K562 (cell line): ENCODE results near the gene HDHD5. TPM values are rescaled to one million over a fixed set of nuclear protein-coding genes. Genes with fewer than 3 reads are reported as not detected.

ENCODE experiments used
- ATAC-seq: fragments of 200-7000 bp; cut with Tn5 transposase; 3 replicates; pipeline ENCODE4 v1.9.1; 2020; ENCODE audit warnings: moderate library complexity
- BruUV-seq: library from RNA; stranded (reverse); fragments of 400-500 nt; replicated peaks from 2 replicates; lab custom pipeline; 2021; lab: Mats Ljungman, UMichigan
- CTCF ChIA-PET: fragments of 300-600 bp; formaldehyde crosslinking; extraction: SDS; loops from one replicate; lab custom pipeline; 2021; ENCODE audit warnings: low intra/inter-chr PET ratio; lab: Yijun Ruan, JAX
- POLR2A ChIA-PET: fragments of 300-600, 350-650 bp; sonication (Branson Sonifier 250); formaldehyde crosslinking; extraction: SDS; loops from one replicate; lab custom pipeline; 2021; ENCODE audit warnings: antibody characterized with exemption, inconsistent platforms; lab: Yijun Ruan, JAX
- DNase-seq, 4 experiments: peaks; one replicate each; pipeline versions ENCODE4 v3.0.0 to v3.0.0-alpha.2; 2011 to 2018; ENCODE audit warnings: low spot score in 3 of 4, mixed read lengths in 3 of 4; ENCODE audit errors: extremely low read depth in 1 of 4
- FAIRE-seq: peaks from 2 replicates; lab custom pipeline; 2011; peaks lifted over from hg19 to GRCh38; lab: Jason Lieb, UNC
- H2AFZ ChIP-seq: 2 replicates; pipeline ENCODE4 v1.6.0; 2011; ENCODE audit warnings: low read depth, low read length, control low read depth, inconsistent platforms
- H3K27ac ChIP-seq: fragments of 200-600 bp; 3 replicates; pipeline ENCODE4 v1.8.0; 2011; ENCODE audit warnings: low read depth, mild to moderate bottlenecking, control low read depth, inconsistent platforms, low read length, moderate library complexity, mixed read lengths; ENCODE audit errors: extremely low read depth
- H3K27me3 ChIP-seq, 2 experiments: fragments of 300-600 bp in 1 of 2; 2 replicates in 1 of 2; 3 replicates in 1 of 2; pipeline versions ENCODE4 v1.6.0 to v1.8.0; 2011; ENCODE audit warnings: inconsistent platforms in 2 of 2, low read length in 2 of 2, mild to moderate bottlenecking in 1 of 2, mixed read lengths in 1 of 2, moderate library complexity in 1 of 2; ENCODE audit not compliant: control insufficient read depth in 2 of 2, insufficient read depth in 2 of 2
- H3K36me3 ChIP-seq: fragments of 300-600 bp; 3 replicates; pipeline ENCODE4 v1.8.0; 2011; ENCODE audit warnings: mild to moderate bottlenecking, low read length, inconsistent platforms; ENCODE audit not compliant: control insufficient read depth, insufficient read depth
- H3K4me1 ChIP-seq, 2 experiments: fragments of 200-600 bp in 1 of 2; replicated peaks in 1 of 2; 2 replicates in 1 of 2; 3 replicates in 1 of 2; pipeline versions ENCODE4 v1.5.1 to v1.8.0; 2011; ENCODE audit warnings: inconsistent platforms in 2 of 2, low read length in 2 of 2, mild to moderate bottlenecking in 1 of 2, mixed read lengths in 1 of 2, moderate library complexity in 1 of 2; ENCODE audit not compliant: control insufficient read depth in 2 of 2, insufficient read depth in 2 of 2
- H3K4me2 ChIP-seq: 2 replicates; pipeline ENCODE4 v1.6.1; 2011; ENCODE audit warnings: low read length, control low read depth, inconsistent platforms, mixed read lengths; ENCODE audit not compliant: insufficient read depth
- H3K4me3 ChIP-seq: fragments of 200-600 bp; sonication (generic), shearing (Covaris generic); 2 replicates; pipeline ENCODE4 v1.5.1; 2016; ENCODE audit warnings: control low read depth, inconsistent platforms
- H3K79me2 ChIP-seq: fragments of 200-600 bp; 3 replicates; pipeline ENCODE4 v1.8.0; 2011; ENCODE audit warnings: low read length, inconsistent platforms; ENCODE audit not compliant: control insufficient read depth, insufficient read depth
- H3K9ac ChIP-seq, 2 experiments: 2 replicates each; pipeline versions ENCODE4 v1.6.0 to v1.6.1; 2011; ENCODE audit warnings: low read depth in 2 of 2, low read length in 2 of 2, control low read depth in 1 of 2, inconsistent platforms in 1 of 2, mild to moderate bottlenecking in 1 of 2, mixed read lengths in 1 of 2; ENCODE audit not compliant: insufficient read depth in 1 of 2
- H3K9me1 ChIP-seq: one replicate; pipeline ENCODE4 v1.6.0; 2011; ENCODE audit warnings: inconsistent platforms, mild to moderate bottlenecking, low read length, moderate library complexity; ENCODE audit not compliant: control insufficient read depth, insufficient read depth
- H3K9me3 ChIP-seq: replicated peaks from 2 replicates; pipeline ENCODE4 v1.5.1; 2011; ENCODE audit warnings: low read depth, low read length, inconsistent platforms; ENCODE audit not compliant: control insufficient read depth, insufficient read depth
- H4K20me1 ChIP-seq: replicated peaks from 2 replicates; pipeline ENCODE4 v1.6.1; 2011; ENCODE audit warnings: low read length, inconsistent platforms, mixed read lengths; ENCODE audit not compliant: control insufficient read depth, insufficient read depth
- BRD9 ChIP-seq: fragments of 450-650 bp; IDR thresholded peaks from 2 replicates; pipeline ENCODE4 v1.6.1; 2018; ENCODE audit warnings: low read depth; ENCODE audit not compliant: partially characterized antibody
- CSDE1 ChIP-seq, 2 experiments: fragments of 450-650 bp; IDR thresholded peaks; 2 replicates each; pipeline ENCODE4 v1.6.1; 2016; ENCODE audit warnings: mild to moderate bottlenecking in 1 of 2
- KDM4B ChIP-seq, 2 experiments: fragments of 450-650 bp in 1 of 2; sonication (generic) in 1 of 2; IDR thresholded peaks; 2 replicates each; pipeline ENCODE4 v1.6.1; 2016 to 2017; ENCODE audit warnings: borderline replicate concordance in 2 of 2, antibody characterized with exemption in 1 of 2, low read depth in 1 of 2, mild to moderate bottlenecking in 1 of 2
- MECOM ChIP-seq: fragments of 250-450 bp; sonication (Bioruptor Pico); IDR thresholded peaks from 2 replicates; pipeline ENCODE4 v1.8.0; 2022; ENCODE audit warnings: inconsistent platforms
- NCOA6 ChIP-seq: fragments of 450-650 bp; IDR thresholded peaks from 2 replicates; pipeline ENCODE4 v1.6.1; 2017; ENCODE audit warnings: mild to moderate bottlenecking
- PHF8 ChIP-seq: fragments of 200-600 bp; sonication (generic); IDR thresholded peaks from 2 replicates; pipeline ENCODE4 v1.6.1; 2012; ENCODE audit warnings: mixed run types, mild to moderate bottlenecking, inconsistent platforms, low read length, moderate library complexity, borderline replicate concordance
- PPARD ChIP-seq: fragments of 250-450 bp; sonication (Bioruptor Pico); IDR thresholded peaks from 2 replicates; pipeline ENCODE4 v1.8.0; 2022; ENCODE audit warnings: inconsistent platforms, mild to moderate bottlenecking, moderate library complexity
- RCOR1 ChIP-seq, 2 experiments: IDR thresholded peaks; 2 replicates each; pipeline ENCODE4 v1.6.1; 2012; ENCODE audit warnings: low read depth in 2 of 2, low read length in 2 of 2, borderline replicate concordance in 1 of 2, improper control_type of control experiment in 1 of 2
- U2AF1 ChIP-seq: fragments of 200-400 bp; formaldehyde crosslinking; optimal IDR thresholded peaks from 2 replicates; pipeline ENCODE3; 2017; ENCODE audit warnings: mild to moderate bottlenecking, low read depth, low read length, moderate library complexity
- ZNF23 ChIP-seq: fragments of 250-450 bp; sonication (Bioruptor Pico); IDR thresholded peaks from 2 replicates; pipeline ENCODE4 v1.4.0; 2020; ENCODE audit warnings: mild to moderate bottlenecking
- ZNF384 ChIP-seq: IDR thresholded peaks from 2 replicates; pipeline ENCODE4 v1.6.1; 2012; ENCODE audit warnings: low read depth, low read length, improper control_type of control experiment
- ZNF75A ChIP-seq: fragments of 450-650 bp; formaldehyde crosslinking; IDR thresholded peaks from 2 replicates; pipeline ENCODE4 v1.4.0; 2020; ENCODE audit warnings: mild to moderate bottlenecking
- WGBS: fragments of 100-300 bp; shearing (Covaris generic); methylation state at CpG from one replicate; pipeline ENCODE4 v1.1.6; 2016; ENCODE audit warnings: low coverage, mixed read lengths; ENCODE audit not compliant: insufficient coverage; ENCODE audit errors: missing lambda C conversion rate; 5-methylcytosine and 5-hydroxymethylcytosine counted together
- in situ Hi-C: fragments of 300-500 bp; cut with MboI; formaldehyde crosslinking; loops from 4 replicates; pipeline ENCODE4 v1.15.0; 2018; ENCODE audit warnings: inconsistent platforms, mixed read lengths
- intact Hi-C: fragments of 100-400 bp; cut with micrococcal nuclease; formaldehyde crosslinking; loops from 2 replicates; pipeline ENCODE4 v1.14.2; 2022
- polyA plus RNA-seq, 8 experiments: library from polyadenylated mRNA; depleted of rRNA in 4 of 8; stranded (reverse) in 5 of 8; unstranded in 3 of 8; fragments of >200 nt; fragmentation: Nextera tagmentation in 2 of 8; fragmentation: Illumina TruSeq in 1 of 8; extraction: Ambion mirVana in 2 of 8; extraction: Trizol in 1 of 8; gene quantifications; 2 replicates each; pipeline versions ENCODE4 v1.2.1 to v1.2.3, GENCODE V29; 2011 to 2014; ENCODE audit warnings: inconsistent platforms in 1 of 8, missing spikeins in 1 of 8
- total RNA-seq, 7 experiments: library from RNA; depleted of rRNA in 6 of 7; stranded (reverse); fragments of >200 nt in 6 of 7; fragmentation: Illumina TruSeq in 2 of 7; extraction: Trizol in 2 of 7; gene quantifications; 2 replicates each; pipeline versions ENCODE4 v1.2.1 to v1.2.3, GENCODE V29; 2011 to 2021; ENCODE audit warnings: low replicate concordance in 1 of 7

The HDHD5 gene
- total and polyA plus RNA-seq, 9 of the 15 experiments (the other 6 are each of a cell fraction or from before 2014, with no cell fraction given) = 1.6 to 36.6 (median 24.2) TPM

DNA sequence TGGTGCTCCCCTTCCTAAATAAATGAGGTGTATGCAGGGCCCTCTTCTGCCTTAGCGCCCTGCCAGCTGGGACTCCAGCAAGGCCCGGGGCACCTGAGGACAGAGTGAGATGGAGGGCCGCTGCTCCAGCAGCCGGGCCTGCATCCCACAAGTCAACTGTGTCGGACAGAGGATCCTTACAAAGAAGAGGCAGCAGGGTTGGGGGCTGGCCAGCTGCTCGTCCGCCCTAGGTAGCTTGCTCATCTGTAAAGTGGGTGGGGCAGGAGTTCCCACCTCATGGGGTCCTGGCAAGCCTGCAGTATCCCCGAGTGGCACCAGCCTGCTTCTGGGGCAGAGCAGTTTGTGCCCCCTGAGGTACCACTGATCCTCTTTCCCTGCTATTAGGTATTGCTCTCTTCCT, 45.5 kb downstream of the HDHD5 start:
- in situ Hi-C loops = no loop called here
- H3K9me3 ChIP-seq = no peaks in the 10 kb centered on the region
- FAIRE-seq (no peak), ATAC-seq (no peak), DNase-seq (no peak)
- H4K20me1 ChIP-seq = peaks cover 14% of the 10 kb centered on the region
- no peaks in the 10 kb centered on the region for H3K79me2 ChIP-seq
- TF ChIP-seq ZNF75A (CRISPR knock-in tag) = no peak
- TF ChIP-seq BRD9 = no peak
- TF ChIP-seq KDM4B (IDR thresholded peaks at IDR 0.05; ENCODE audit: borderline replicate concordance in 2 of 2, low read depth in 1 of 2) = no peak
- H3K4me1 ChIP-seq = peaks cover 0 to 4% of the 10 kb centered on the region in 2 experiments; a peak in 1 of 5 replicates
- H3K27ac ChIP-seq = no peak overlapping the region
- H3K36me3 ChIP-seq = peaks cover 4% of the 10 kb centered on the region; the same call in 1 of the 3 replicates
- H2AFZ ChIP-seq = no peak overlapping the region
- 3% methylated on average over 8 of the region's 8 CpGs for WGBS
- POLR2A ChIA-PET = no interaction called here
- CTCF ChIA-PET = no interaction called here
- H3K9ac ChIP-seq = peak overlapping the region in 1 of 2 experiments; percentile 40; a peak in 1 of 4 replicates
- H3K4me2 ChIP-seq = no peak overlapping the region
- peaks cover 22 to 43% of the 10 kb centered on the region in 2 experiments for H3K27me3 ChIP-seq
- no peaks in the 10 kb centered on the region for H3K9me1 ChIP-seq
- no TSS peak for BruUV-seq
- no peak overlapping the region for H3K4me3 ChIP-seq
- intact Hi-C loops = no loop called here

DNA sequence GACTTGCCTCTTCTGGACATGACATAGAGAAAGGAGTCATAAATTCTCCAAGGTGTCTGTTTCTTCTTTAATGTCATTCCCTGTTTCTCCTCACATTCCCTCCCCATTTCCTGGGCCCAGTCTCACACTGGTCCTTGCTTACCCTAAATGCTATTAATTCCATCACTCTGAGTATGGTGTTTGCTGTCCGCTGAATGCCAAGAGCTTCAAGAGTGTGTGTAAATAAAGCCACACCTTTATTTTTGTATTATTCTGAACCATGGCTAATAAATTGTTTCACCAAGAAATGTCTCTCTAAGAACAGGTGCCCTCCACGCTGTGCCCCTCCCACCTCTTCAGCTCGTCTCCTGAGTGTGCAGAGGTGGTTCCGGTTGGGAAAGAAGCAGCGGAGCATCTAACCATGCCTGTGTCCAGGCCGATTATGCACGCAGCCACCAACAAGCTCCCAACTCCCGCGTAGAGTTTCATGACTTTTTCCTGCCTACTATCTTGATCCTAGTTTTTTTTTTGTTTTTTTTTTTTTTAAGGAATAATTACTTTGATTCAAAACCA, 46.5 kb downstream of the HDHD5 start:
- DNase-seq (no peak), FAIRE-seq (no peak), ATAC-seq (no peak)
- Histone ChIP-seq H3K4me3 (no peak overlapping the region), H4K20me1 (peaks cover 14% of the 10 kb centered on the region), H3K27me3 (peaks cover 22 to 36% of the 10 kb centered on the region in 2 experiments), H2AFZ (no peak overlapping the region), H3K4me2 (no peak overlapping the region), H3K36me3 (peaks cover 10% of the 10 kb centered on the region; the same call in 1 of the 3 replicates), H3K79me2 (no peaks in the 10 kb centered on the region), H3K9me3 (no peaks in the 10 kb centered on the region), H3K4me1 (peaks cover 0 to 4% of the 10 kb centered on the region in 2 experiments; a peak in 1 of 5 replicates), H3K9ac (no peak overlapping the region), H3K27ac (no peak overlapping the region), H3K9me1 (no peaks in the 10 kb centered on the region)
- intact Hi-C loops (no loop called here), in situ Hi-C loops (no loop called here)
- BruUV-seq = no TSS peak
- WGBS = 21% methylated on average over 9 of the region's 9 CpGs
- POLR2A ChIA-PET = interaction anchor here (0.5 to 0.6 kb wide), 2 partner anchors 21 to 137 kb away, joined by 3 to 4 read pairs; no protein-coding TSS in a partner anchor
- no peak for TF ChIP-seq ZNF384
- no peak for TF ChIP-seq ZNF23 (CRISPR knock-in tag)
- no peak for TF ChIP-seq U2AF1
- TF ChIP-seq PPARD = no peak
- no peak for TF ChIP-seq CSDE1 (IDR thresholded peaks at IDR 0.05)
- TF ChIP-seq NCOA6 = no peak
- TF ChIP-seq PHF8 = no peak
- TF ChIP-seq MECOM (CRISPR knock-in tag) = no peak
- no peak for TF ChIP-seq RCOR1 (IDR thresholded peaks at IDR 0.05; ENCODE audit: borderline replicate concordance in 1 of 2, low read depth in 2 of 2, low read length in 2 of 2)
- CTCF ChIA-PET = no interaction called here
